ENCODE results near the gene SLC38A4. TPM values are rescaled to one million over a fixed set of nuclear protein-coding genes. Genes with fewer than 3 reads are reported as not detected.
A peak's percentile ranks its signal among the peaks of the same experiment; 100 is the strongest.

The SLC38A4 gene
- total and polyA plus RNA-seq, 2 donors (not counting 1 experiment from before 2014, with no cell fraction given), result not detected

GRCh38 chr12:46831335-46832129 is 5.7 kb upstream of the SLC38A4 start:
- TF ChIP-seq EZH2 (IDR thresholded peaks at IDR 0.05; ENCODE audit: borderline replicate concordance, insufficient read depth, low read depth, low read length, poor library complexity, severe bottlenecking) (no peak), CTCF (IDR thresholded peaks at IDR 0.05) (no peak)
- CTCF ChIA-PET, result no interaction called here
- H3K9ac ChIP-seq (ENCODE audit: low read length), result no peak overlapping the region
- peaks cover 9 to 15% of the 10 kb centered on the region in 2 donors for H3K4me1 ChIP-seq (ENCODE audit: control insufficient read depth in 2 of 2, insufficient read depth in 2 of 2, low read length in 2 of 2)
- POLR2A ChIA-PET, result no interaction called here
- peak overlapping the region; percentile 32 for H3K4me2 ChIP-seq (replicated peaks; ENCODE audit: low read depth, low read length, poor library complexity, severe bottlenecking)
- H3K9me3 Mint-ChIP-seq (ENCODE audit: insufficient read depth), result no peaks in the 10 kb centered on the region
- H3K4me3 Mint-ChIP-seq, result no peak overlapping the region
- intact Hi-C loops (cut with micrococcal nuclease), result no loop called here
- no peak for ATAC-seq (ENCODE audit: low read depth)
- H3K27ac ChIP-seq (ENCODE audit: low read length in 2 of 2), result no peak overlapping the region
- peaks cover 0 to 6% (median 1%) of the 10 kb centered on the region in 3 donors for H3K9me3 ChIP-seq (ENCODE audit: control extremely low read depth in 1 of 3, control insufficient read depth in 2 of 3, insufficient read depth in 1 of 3, low read length in 2 of 3)
- no peaks in the 10 kb centered on the region for H3K36me3 ChIP-seq (replicated peaks in 1 of 2; ENCODE audit: control extremely low read depth in 1 of 2, control insufficient read depth in 1 of 2, extremely low read depth in 1 of 2, insufficient read depth in 2 of 2, low read length in 1 of 2)
- no peak overlapping the region for H3K27ac Mint-ChIP-seq
- no peaks in the 10 kb centered on the region for H3K79me2 ChIP-seq (ENCODE audit: control insufficient read depth, insufficient read depth, low read length)
- H4K20me1 ChIP-seq (ENCODE audit: control insufficient read depth, insufficient read depth, low read length, poor library complexity, severe bottlenecking), result no peaks in the 10 kb centered on the region
- 8% methylated on average over 48 of the region's 53 CpGs for WGBS (ENCODE audit: insufficient coverage)
- H3K27me3 Mint-ChIP-seq, result peaks cover 70% of the 10 kb centered on the region
- no peak overlapping the region for H2AFZ ChIP-seq (ENCODE audit: insufficient read depth, low read depth, low read length, poor library complexity, severe bottlenecking)
- H3K27me3 ChIP-seq (replicated peaks in 1 of 4; ENCODE audit: control extremely low read depth in 1 of 4, control insufficient read depth in 3 of 4, insufficient read depth in 4 of 4, low read length in 3 of 4), result peaks cover 0 to 36% (median 15%) of the 10 kb centered on the region in 4 experiments
- DNase-seq, result no peak
- H3K4me3 ChIP-seq (ENCODE audit: control extremely low read depth in 1 of 5, extremely low read depth in 1 of 5, insufficient read depth in 1 of 5, low read depth in 2 of 5, low read length in 4 of 5), result no peak overlapping the region
- H3K4me1 Mint-ChIP-seq, result peaks cover 10% of the 10 kb centered on the region

DNA sequence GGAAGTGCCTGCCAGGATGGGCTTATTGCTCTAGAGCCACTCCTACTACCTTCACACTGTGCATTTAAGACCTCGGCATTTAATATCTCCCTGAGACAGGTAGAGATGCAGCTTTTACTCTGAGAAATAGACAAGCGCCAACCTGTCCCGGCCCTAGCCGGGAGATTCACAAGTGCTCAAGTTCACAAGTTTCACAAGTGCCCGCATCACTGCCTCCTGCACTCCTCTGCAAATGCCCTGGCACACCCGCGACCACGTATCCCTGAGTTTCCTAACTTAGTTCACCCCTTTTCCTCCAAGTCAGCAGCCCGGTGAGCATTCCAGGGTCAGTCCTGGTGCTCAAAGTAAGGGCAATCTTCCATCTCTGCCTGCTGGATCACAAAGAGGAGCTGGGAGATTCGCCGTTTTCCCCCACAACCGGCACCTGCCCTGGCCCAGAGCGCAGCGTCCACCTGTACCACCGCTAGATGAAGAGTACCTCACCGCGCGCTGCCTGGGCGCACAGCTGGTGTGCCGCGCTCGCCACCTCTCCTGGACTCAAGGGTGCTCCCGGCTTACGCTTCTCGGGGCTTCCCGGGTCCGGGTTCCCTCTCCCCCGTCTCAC is 5.0 kb upstream of the SLC38A4 start:
- POLR2A ChIA-PET, result no interaction called here
- H3K9ac ChIP-seq (ENCODE audit: low read length), result no peak overlapping the region
- no peaks in the 10 kb centered on the region for H3K36me3 ChIP-seq (replicated peaks in 1 of 2; ENCODE audit: control extremely low read depth in 1 of 2, control insufficient read depth in 1 of 2, extremely low read depth in 1 of 2, insufficient read depth in 2 of 2, low read length in 1 of 2)
- peaks cover 9 to 15% of the 10 kb centered on the region in 2 donors for H3K4me1 ChIP-seq (ENCODE audit: control insufficient read depth in 2 of 2, insufficient read depth in 2 of 2, low read length in 2 of 2)
- TF ChIP-seq EZH2 (IDR thresholded peaks at IDR 0.05; ENCODE audit: borderline replicate concordance, insufficient read depth, low read depth, low read length, poor library complexity, severe bottlenecking) (no peak), CTCF (IDR thresholded peaks at IDR 0.05) (no peak)
- peaks cover 0 to 36% (median 18%) of the 10 kb centered on the region in 4 experiments for H3K27me3 ChIP-seq (replicated peaks in 1 of 4; ENCODE audit: control extremely low read depth in 1 of 4, control insufficient read depth in 3 of 4, insufficient read depth in 4 of 4, low read length in 3 of 4)
- H4K20me1 ChIP-seq (ENCODE audit: control insufficient read depth, insufficient read depth, low read length, poor library complexity, severe bottlenecking), result no peaks in the 10 kb centered on the region
- Mint-ChIP-seq H3K4me1 (peaks cover 10% of the 10 kb centered on the region), H3K27me3 (peaks cover 75% of the 10 kb centered on the region), H3K9me3 (ENCODE audit: insufficient read depth) (no peaks in the 10 kb centered on the region), H3K4me3 (peak overlapping the region; percentile 11), H3K27ac (no peak overlapping the region)
- 9% methylated on average over 28 of the region's 28 CpGs for WGBS (ENCODE audit: insufficient coverage)
- H3K9me3 ChIP-seq (ENCODE audit: control extremely low read depth in 1 of 3, control insufficient read depth in 2 of 3, insufficient read depth in 1 of 3, low read length in 2 of 3), result peaks cover 0 to 8% (median 1%) of the 10 kb centered on the region in 3 donors
- ATAC-seq (ENCODE audit: low read depth) (no peak), DNase-seq (no peak)
- CTCF ChIA-PET, result no interaction called here
- H3K79me2 ChIP-seq (ENCODE audit: control insufficient read depth, insufficient read depth, low read length), result no peaks in the 10 kb centered on the region
- H2AFZ ChIP-seq (ENCODE audit: insufficient read depth, low read depth, low read length, poor library complexity, severe bottlenecking), result no peak overlapping the region
- H3K27ac ChIP-seq (ENCODE audit: low read length in 2 of 2), result no peak overlapping the region
- H3K4me2 ChIP-seq (replicated peaks; ENCODE audit: low read depth, low read length, poor library complexity, severe bottlenecking), result peak overlapping the region; percentile 32
- H3K4me3 ChIP-seq (ENCODE audit: control extremely low read depth in 1 of 5, extremely low read depth in 1 of 5, insufficient read depth in 1 of 5, low read depth in 2 of 5, low read length in 4 of 5), result no peak overlapping the region
- intact Hi-C loops (cut with micrococcal nuclease), result no loop called here

Measured in B cell (primary cell).